Measurements from ENCODE around the gene TK2.

TK2 gene

GRCh38 chr16:66495440-66495839 lies 54.5 kb downstream of the TK2 start:
- H3K4me3 ChIP-seq (ENCODE audit: low read length): no peak overlapping the region
- TF ChIP-seq CTCF (conservative IDR thresholded peaks at IDR 0.05; ENCODE audit: low read length): no peak
- no peak for DNase-seq (ENCODE audit: low read depth)

- no peak for DNase-seq (ENCODE audit: low read depth)
- H3K4me3 ChIP-seq (ENCODE audit: low read length): no peak overlapping the region
- no peak for TF ChIP-seq CTCF (conservative IDR thresholded peaks at IDR 0.05; ENCODE audit: low read length)
Observed at GRCh38 chr16:66494916-66495315, 55.0 kb downstream of the TK2 start.

GRCh38 chr16:66493490-66494401 lies 56.2 kb downstream of the TK2 start:
- TF ChIP-seq CTCF (conservative IDR thresholded peaks at IDR 0.05; ENCODE audit: low read length): no peak
- DNase-seq (ENCODE audit: low read depth): no peak
- no peak overlapping the region for H3K4me3 ChIP-seq (ENCODE audit: low read length)

- TF ChIP-seq CTCF (conservative IDR thresholded peaks at IDR 0.05; ENCODE audit: low read length): no peak
- H3K4me3 ChIP-seq (ENCODE audit: low read length): no peak overlapping the region
- no peak for DNase-seq (ENCODE audit: low read depth)
Observed at GRCh38 chr16:66491716-66492064, 58.2 kb downstream of the TK2 start.

GRCh38 chr16:66490774-66491715 lies 58.9 kb downstream of the TK2 start:
- TF ChIP-seq CTCF (conservative IDR thresholded peaks at IDR 0.05; ENCODE audit: low read length): no peak
- DNase-seq (ENCODE audit: low read depth): no peak

GRCh38 chr16:66489818-66490217 lies 60.1 kb downstream of the TK2 start:
- no peak for TF ChIP-seq CTCF (conservative IDR thresholded peaks at IDR 0.05; ENCODE audit: low read length)
- H3K4me3 ChIP-seq (ENCODE audit: low read length): no peak overlapping the region
- no peak for DNase-seq (ENCODE audit: low read depth)

More at GRCh38 chr16:66490774-66491715, 58.9 kb downstream of the TK2 start:
- H3K4me3 ChIP-seq (ENCODE audit: low read length): no peak overlapping the region

Measured in AG10803 (cell line).